K562 (cell line): Measurements from ENCODE around the gene TTC39A. TPM values are rescaled to one million over a fixed set of nuclear protein-coding genes. Genes with fewer than 3 reads are reported as not detected.
A peak's percentile ranks its signal among the peaks of the same experiment; 100 is the strongest.

Source experiments
- DDX20 ChIP-seq: fragments of 450-650 bp; IDR thresholded peaks from 2 replicates; pipeline ENCODE4 v1.6.1; 2016; ENCODE audit warnings: missing genetic modification characterization, low read depth, mild to moderate bottlenecking, missing compliant biosample characterization, moderate library complexity
- DNMT1 ChIP-seq: fragments of 450-650 bp; IDR thresholded peaks from 2 replicates; pipeline ENCODE4 v1.6.1; 2016; ENCODE audit warnings: antibody characterized with exemption, mild to moderate bottlenecking
- ESRRA ChIP-seq: fragments of 450-650 bp; IDR thresholded peaks from 2 replicates; pipeline ENCODE4 v1.6.1; 2014; ENCODE audit warnings: low read depth, mild to moderate bottlenecking, moderate library complexity, borderline replicate concordance
- HCFC1 ChIP-seq: IDR thresholded peaks from 2 replicates; pipeline ENCODE4 v1.6.1; 2012; ENCODE audit warnings: low read depth, low read length, improper control_type of control experiment
- L3MBTL2 ChIP-seq: fragments of 450-650 bp; IDR thresholded peaks from 2 replicates; pipeline ENCODE4 v1.6.1; 2016; ENCODE audit warnings: mild to moderate bottlenecking, moderate library complexity
- MCM2 ChIP-seq: fragments of 450-650 bp; IDR thresholded peaks from 2 replicates; pipeline ENCODE4 v1.6.1; 2017; ENCODE audit warnings: low read depth, mild to moderate bottlenecking
- MXI1 ChIP-seq: IDR thresholded peaks from 2 replicates; pipeline ENCODE4 v1.6.1; 2011; ENCODE audit warnings: low read depth, mild to moderate bottlenecking, improper control_type of control experiment, low read length
- RAD21 ChIP-seq, 2 experiments: fragments of 250-450 bp in 1 of 2; fragments of 450-650 bp in 1 of 2; sonication (Bioruptor Pico) in 1 of 2; formaldehyde crosslinking in 1 of 2; IDR thresholded peaks in 1 of 2; conservative IDR thresholded peaks in 1 of 2; 2 replicates each; pipeline versions ENCODE4 v1.4.0 to v1.8.0; 2020 to 2022; ENCODE audit warnings: mild to moderate bottlenecking in 2 of 2, moderate library complexity in 1 of 2
- RAD51 ChIP-seq: fragments of 450-650 bp; IDR thresholded peaks from 2 replicates; pipeline ENCODE4 v1.7.1; 2016; ENCODE audit warnings: low read depth, mild to moderate bottlenecking, borderline replicate concordance
- TOE1 ChIP-seq, 2 experiments: fragments of 450-650 bp in 1 of 2; sonication (generic) in 1 of 2; formaldehyde crosslinking in 1 of 2; IDR thresholded peaks; 2 replicates each; pipeline versions ENCODE4 v1.7.1 to v1.8.0; 2016 to 2022; ENCODE audit warnings: borderline replicate concordance in 2 of 2, mild to moderate bottlenecking in 2 of 2, antibody characterized with exemption in 1 of 2, inconsistent platforms in 1 of 2, low read depth in 1 of 2, missing genetic modification reagents in 1 of 2, moderate library complexity in 1 of 2
- ZBTB1 ChIP-seq: sonication (generic); formaldehyde crosslinking; IDR thresholded peaks from 2 replicates; pipeline ENCODE4 v1.8.1; 2023; ENCODE audit warnings: missing genetic modification reagents, low read depth, mild to moderate bottlenecking, borderline replicate concordance
- ZEB2 ChIP-seq: fragments of 450-650 bp; IDR thresholded peaks from 2 replicates; pipeline ENCODE4 v1.6.1; 2016
- ZNF133 ChIP-seq: fragments of 250-450 bp; sonication (Bioruptor Pico); IDR thresholded peaks from 2 replicates; pipeline ENCODE4 v1.4.0; 2020; ENCODE audit warnings: mild to moderate bottlenecking
- ZNF253 ChIP-seq: fragments of 250-450 bp; sonication (Bioruptor Pico); conservative IDR thresholded peaks from 2 replicates; pipeline ENCODE4 v1.6.1; 2021; ENCODE audit warnings: mild to moderate bottlenecking
- ZNF263 ChIP-seq: sonication (generic); formaldehyde crosslinking; IDR thresholded peaks from 2 replicates; pipeline ENCODE4 v1.8.0; 2022; ENCODE audit warnings: mild to moderate bottlenecking, missing genetic modification reagents, borderline replicate concordance
- ZNF311 ChIP-seq: fragments of 250-450 bp; sonication (Bioruptor Pico); IDR thresholded peaks from 2 replicates; pipeline ENCODE4 v1.4.0; 2020; ENCODE audit warnings: mild to moderate bottlenecking, moderate library complexity
- ZNF316 ChIP-seq: fragments of 450-650 bp; IDR thresholded peaks from 2 replicates; pipeline ENCODE4 v1.6.1; 2016
- ZNF354B ChIP-seq: fragments of 250-450 bp; sonication (Bioruptor Pico); IDR thresholded peaks from 2 replicates; pipeline ENCODE4 v1.4.0; 2020
- polyA plus RNA-seq, 8 experiments: library from polyadenylated mRNA; depleted of rRNA in 4 of 8; stranded (reverse) in 5 of 8; unstranded in 3 of 8; fragments of >200 nt; fragmentation: Nextera tagmentation in 2 of 8; fragmentation: Illumina TruSeq in 1 of 8; extraction: Ambion mirVana in 2 of 8; extraction: Trizol in 1 of 8; gene quantifications; 2 replicates each; pipeline versions ENCODE4 v1.2.1 to v1.2.3, GENCODE V29; 2011 to 2014; ENCODE audit warnings: inconsistent platforms in 1 of 8, missing spikeins in 1 of 8
- total RNA-seq, 7 experiments: library from RNA; depleted of rRNA in 6 of 7; stranded (reverse); fragments of >200 nt in 6 of 7; fragmentation: Illumina TruSeq in 2 of 7; extraction: Trizol in 2 of 7; gene quantifications; 2 replicates each; pipeline versions ENCODE4 v1.2.1 to v1.2.3, GENCODE V29; 2011 to 2021; ENCODE audit warnings: low replicate concordance in 1 of 7
- TF ChIP-seq, protein P1 (sequence below), 2 experiments: fragments of 450-650 bp in 1 of 2; sonication (generic) in 1 of 2; formaldehyde crosslinking in 1 of 2; IDR thresholded peaks in 1 of 2; conservative IDR thresholded peaks in 1 of 2; 2 replicates each; pipeline versions ENCODE4 v1.6.1 to v1.8.1; 2016 to 2023; ENCODE audit warnings: mild to moderate bottlenecking in 2 of 2, moderate library complexity in 2 of 2, inconsistent platforms in 1 of 2, missing genetic modification reagents in 1 of 2
- TF ChIP-seq, protein P2 (sequence below): fragments of 450-650 bp; IDR thresholded peaks from 2 replicates; pipeline ENCODE4 v1.6.1; 2016; ENCODE audit warnings: antibody characterized with exemption
- TF ChIP-seq, protein P3 (sequence below): sonication (generic); formaldehyde crosslinking; IDR thresholded peaks from 2 replicates; pipeline ENCODE4 v1.9.0; 2022; ENCODE audit warnings: mild to moderate bottlenecking, missing genetic modification reagents
- TF ChIP-seq, protein P4 (sequence below): sonication (generic); formaldehyde crosslinking; IDR thresholded peaks from 2 replicates; pipeline ENCODE4 v1.8.0; 2022; ENCODE audit warnings: mild to moderate bottlenecking, low read depth, missing genetic modification reagents

TTC39A gene
- total and polyA plus RNA-seq, 9 of the 15 experiments (the other 6 are each of a cell fraction or from before 2014, with no cell fraction given), result 0.18 to 0.82 (median 0.35) TPM

DNA sequence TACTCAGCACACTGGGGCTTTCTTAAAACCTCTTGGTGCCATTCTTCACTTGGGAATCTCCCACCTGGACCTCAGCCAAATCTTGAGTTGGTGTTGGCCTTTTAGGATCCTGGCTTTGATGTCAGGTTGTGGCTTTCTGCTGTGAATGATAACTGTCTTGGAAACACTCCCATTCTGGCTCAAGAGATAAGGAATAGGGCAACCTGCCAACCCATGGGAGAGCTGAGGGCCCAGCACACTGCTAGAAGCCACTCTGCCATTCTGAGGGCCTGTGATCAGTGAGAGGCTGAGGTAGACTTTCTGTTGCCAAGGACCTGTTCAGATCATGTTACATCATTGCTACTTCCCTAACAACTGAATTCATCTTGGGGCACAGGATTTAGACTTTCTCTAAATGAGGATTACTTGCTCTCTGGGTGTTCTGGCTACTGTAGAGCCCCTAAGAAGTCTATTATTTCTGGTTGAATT is 45.8 kb downstream of the TTC39A start (continued):
- TF ChIP-seq DNMT1, result no peak
- TF ChIP-seq TOE1 (IDR thresholded peaks at IDR 0.05; ENCODE audit: borderline replicate concordance), result no peak
- no peak for TF ChIP-seq TOE1 (CRISPR knock-in tag; IDR thresholded peaks at IDR 0.05; ENCODE audit: borderline replicate concordance, low read depth)
- TF ChIP-seq L3MBTL2, result no peak; the same call in 1 of the 2 replicates
- no peak for TF ChIP-seq MCM2
- TF ChIP-seq, protein P1, sequence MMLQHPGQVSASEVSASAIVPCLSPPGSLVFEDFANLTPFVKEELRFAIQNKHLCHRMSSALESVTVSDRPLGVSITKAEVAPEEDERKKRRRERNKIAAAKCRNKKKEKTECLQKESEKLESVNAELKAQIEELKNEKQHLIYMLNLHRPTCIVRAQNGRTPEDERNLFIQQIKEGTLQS (IDR thresholded peaks at IDR 0.05), result peak; percentile 82
- TF ChIP-seq, protein P1 (CRISPR knock-in tag; conservative IDR thresholded peaks at IDR 0.05), result peak; percentile 62
- TF ChIP-seq ZNF133 (CRISPR knock-in tag), result no peak
- TF ChIP-seq HCFC1, result 0 out of 2 replicates have a peak, but pooled peaks have one; percentile 22
- TF ChIP-seq, protein P2, sequence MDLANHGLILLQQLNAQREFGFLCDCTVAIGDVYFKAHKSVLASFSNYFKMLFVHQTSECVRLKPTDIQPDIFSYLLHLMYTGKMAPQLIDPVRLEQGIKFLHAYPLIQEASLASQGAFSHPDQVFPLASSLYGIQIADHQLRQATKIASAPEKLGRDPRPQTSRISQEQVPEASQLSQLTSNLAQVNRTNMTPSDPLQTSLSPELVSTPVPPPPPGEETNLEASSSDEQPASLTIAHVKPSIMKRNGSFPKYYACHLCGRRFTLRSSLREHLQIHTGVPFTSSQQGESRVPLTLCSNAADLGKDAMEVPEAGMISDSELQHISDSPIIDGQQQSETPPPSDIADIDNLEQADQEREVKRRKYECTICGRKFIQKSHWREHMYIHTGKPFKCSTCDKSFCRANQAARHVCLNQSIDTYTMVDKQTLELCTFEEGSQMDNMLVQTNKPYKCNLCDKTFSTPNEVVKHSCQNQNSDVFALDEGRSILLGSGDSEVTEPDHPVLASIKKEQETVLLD, result peak; percentile 51; the same call in 1 of the 2 replicates
- TF ChIP-seq, protein P3, sequence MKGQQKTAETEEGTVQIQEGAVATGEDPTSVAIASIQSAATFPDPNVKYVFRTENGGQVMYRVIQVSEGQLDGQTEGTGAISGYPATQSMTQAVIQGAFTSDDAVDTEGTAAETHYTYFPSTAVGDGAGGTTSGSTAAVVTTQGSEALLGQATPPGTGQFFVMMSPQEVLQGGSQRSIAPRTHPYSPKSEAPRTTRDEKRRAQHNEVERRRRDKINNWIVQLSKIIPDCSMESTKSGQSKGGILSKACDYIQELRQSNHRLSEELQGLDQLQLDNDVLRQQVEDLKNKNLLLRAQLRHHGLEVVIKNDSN (CRISPR knock-in tag), result no peak
- peak; percentile 91; the same call in 1 of the 2 replicates for TF ChIP-seq ESRRA
- TF ChIP-seq, protein P4, sequence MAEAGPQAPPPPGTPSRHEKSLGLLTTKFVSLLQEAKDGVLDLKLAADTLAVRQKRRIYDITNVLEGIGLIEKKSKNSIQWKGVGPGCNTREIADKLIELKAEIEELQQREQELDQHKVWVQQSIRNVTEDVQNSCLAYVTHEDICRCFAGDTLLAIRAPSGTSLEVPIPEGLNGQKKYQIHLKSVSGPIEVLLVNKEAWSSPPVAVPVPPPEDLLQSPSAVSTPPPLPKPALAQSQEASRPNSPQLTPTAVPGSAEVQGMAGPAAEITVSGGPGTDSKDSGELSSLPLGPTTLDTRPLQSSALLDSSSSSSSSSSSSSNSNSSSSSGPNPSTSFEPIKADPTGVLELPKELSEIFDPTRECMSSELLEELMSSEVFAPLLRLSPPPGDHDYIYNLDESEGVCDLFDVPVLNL (CRISPR knock-in tag), result no peak
- TF ChIP-seq ZBTB1 (CRISPR knock-in tag), result no peak
- TF ChIP-seq ZNF311 (CRISPR knock-in tag), result no peak
- peak; percentile 85; the same call in 1 of the 2 replicates for TF ChIP-seq MXI1
- no peak; the same call in 1 of the 2 replicates for TF ChIP-seq ZNF354B
- no peak for TF ChIP-seq DDX20 (tag)
- 0 out of 2 replicates have a peak, but pooled peaks have one; percentile 14 for TF ChIP-seq ZNF263 (CRISPR knock-in tag)
- no peak for TF ChIP-seq ZNF253 (CRISPR knock-in tag)
- peak; percentile 47; the same call in 1 of the 2 replicates for TF ChIP-seq RAD51
- no peak for TF ChIP-seq ZNF316
- peak; percentile 89 for TF ChIP-seq ZEB2
- TF ChIP-seq RAD21 (CRISPR knock-in tag; conservative IDR thresholded peaks at IDR 0.05 in 1 of 2, IDR thresholded peaks at IDR 0.05 in 1 of 2), result peak in 1 of 2 experiments; percentile 28; a peak in 2 of 4 replicates
